HG02840 (cell line): ENCODE measurements around the gene PSMF1.
"Not testable (repeated sequence)": the region's sequence is repeated elsewhere in the genome, so short reads cannot be mapped to it uniquely, and the experiment has no call there.

Experiments
- ATAC-seq: cut with Tn5 transposase; IDR thresholded peaks from one replicate; pipeline ENCODE4 v1.9.1; 2021; ENCODE audit warnings: mild to moderate bottlenecking, moderate library complexity, moderate number of reproducible peaks; ENCODE audit not compliant: unreplicated experiment, low FRiP score

Gene PSMF1

GRCh38 chr20:1210501-1210900 is 92.1 kb downstream of the PSMF1 start:
- ATAC-seq, result no peak

GRCh38 chr20:1212023-1212422 is 93.6 kb downstream of the PSMF1 start:
- ATAC-seq, result no peak

- ATAC-seq, result no peak
Measured at GRCh38 chr20:1212607-1213396, 94.4 kb downstream of the PSMF1 start.

- ATAC-seq, result no peak
Measured at GRCh38 chr20:1214838-1215261, 96.4 kb downstream of the PSMF1 start.

DNA sequence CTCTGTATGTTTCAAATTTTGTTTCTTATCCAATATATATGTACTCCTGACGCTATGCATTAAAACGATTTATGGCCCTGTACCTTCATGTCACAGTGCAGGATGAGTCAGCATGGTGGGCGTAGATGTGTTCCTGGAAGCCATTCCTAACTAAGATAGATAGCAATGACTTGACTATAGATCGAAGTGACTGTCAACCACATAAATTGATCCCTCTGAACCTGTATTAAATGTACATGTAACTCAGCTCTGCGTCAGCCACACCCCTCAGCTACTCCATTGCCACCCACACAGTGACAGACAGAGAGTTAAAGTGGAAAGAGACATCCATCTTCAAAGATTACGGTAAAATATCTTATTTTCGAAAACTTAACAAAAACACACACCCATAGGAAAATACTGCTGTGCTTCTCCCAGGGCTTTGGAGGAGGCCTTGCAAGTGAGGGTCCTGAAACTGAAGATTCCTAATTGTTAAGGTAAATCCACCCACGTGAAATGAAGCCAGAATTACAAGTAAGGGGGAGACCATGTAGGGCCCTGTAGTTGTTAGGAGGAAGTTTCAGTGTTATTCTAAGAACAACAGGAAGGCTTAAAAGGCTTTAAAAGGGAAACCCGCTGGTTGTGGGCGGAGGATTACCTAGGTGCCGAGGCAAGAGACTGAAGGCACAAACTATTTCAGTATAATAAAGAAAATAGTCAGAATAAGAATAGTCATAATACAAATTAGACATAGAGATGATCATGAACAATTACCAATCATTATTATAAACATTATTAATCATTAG is 97.2 kb downstream of the PSMF1 start:
- ATAC-seq, result no peak

- ATAC-seq, result not testable (repeated sequence)
Measured at GRCh38 chr20:1216527-1217427, 98.4 kb downstream of the PSMF1 start.
